GM18519 (cell line): ENCODE data around the gene PACC1.
"Not testable (repeated sequence)": the region's sequence is repeated elsewhere in the genome, so short reads cannot be mapped to it uniquely, and the experiment has no call there.

Source experiments
- ATAC-seq: cut with Tn5 transposase; IDR thresholded peaks from one replicate; pipeline ENCODE4 v1.9.1; 2021; ENCODE audit warnings: mild to moderate bottlenecking, moderate library complexity; ENCODE audit not compliant: unreplicated experiment, low FRiP score

The PACC1 gene

GRCh38 chr1:212351588-212352362, 62.9 kb downstream of the PACC1 start:
- ATAC-seq = no peak

- no peak for ATAC-seq
These were observed 68.1 kb downstream of the PACC1 start for GRCh38 chr1:212346601-212347000.

- no peak for ATAC-seq
These were observed 69.8 kb downstream of the PACC1 start for GRCh38 chr1:212344905-212345304.

GRCh38 chr1:212341090-212341489, 73.6 kb downstream of the PACC1 start:
- no peak for ATAC-seq

GRCh38 chr1:212329105-212329504, 85.6 kb downstream of the PACC1 start:
- no peak for ATAC-seq

GRCh38 chr1:212328248-212328647, 86.4 kb downstream of the PACC1 start:
- ATAC-seq = no peak

- no peak for ATAC-seq
These were observed 88.1 kb downstream of the PACC1 start for GRCh38 chr1:212326541-212326940.

- ATAC-seq = no peak
These were observed 91.6 kb downstream of the PACC1 start for GRCh38 chr1:212323066-212323465.

GRCh38 chr1:212321031-212321430, 93.7 kb downstream of the PACC1 start:
- not testable (repeated sequence) for ATAC-seq

GRCh38 chr1:212317916-212318315, 96.8 kb downstream of the PACC1 start:
- ATAC-seq = no peak

GRCh38 chr1:212315907-212316306, 98.8 kb downstream of the PACC1 start:
- ATAC-seq = no peak

- no peak for ATAC-seq
These were observed 99.5 kb downstream of the PACC1 start for GRCh38 chr1:212315184-212315583.
